SK-N-SH (cell line): Measurements from ENCODE around the gene BRME1. TPM values are rescaled to one million over a fixed set of nuclear protein-coding genes. Genes with fewer than 3 reads are reported as not detected.

ENCODE experiments used
- CTCF ChIA-PET: fragments of 300-600, 350-600 bp; formaldehyde crosslinking; extraction: SDS; loops from one replicate; lab custom pipeline; 2021; lab: Yijun Ruan, JAX
- POLR2A ChIA-PET: fragments of 350-600 bp; sonication (Branson Sonifier 250); formaldehyde crosslinking; extraction: SDS; loops from one replicate; lab custom pipeline; 2020; ENCODE audit warnings: antibody characterized with exemption, inconsistent platforms; lab: Yijun Ruan, JAX
- DNase-seq: peaks from one replicate; pipeline ENCODE4 v3.0.0; 2012
- H2AFZ ChIP-seq: fragments of 200-600 bp; sonication (generic); 2 replicates; pipeline ENCODE4 v1.8.1; 2016; ENCODE audit warnings: antibody characterized with exemption, mild to moderate bottlenecking, low read depth
- H3F3A ChIP-seq: fragments of 200-600 bp; sonication (generic); replicated peaks from 2 replicates; pipeline ENCODE3; 2016; ENCODE audit warnings: antibody characterized with exemption, mild to moderate bottlenecking; ENCODE audit not compliant: insufficient read depth
- H3K27ac ChIP-seq, 2 experiments: fragments of 200-500 bp in 1 of 2; fragments of 200-600 bp in 1 of 2; sonication (Bioruptor generic) in 1 of 2; sonication (generic), shearing (Covaris generic) in 1 of 2; 2 replicates each; pipeline versions ENCODE4 v1.5.1 to v1.6.1; 2014 to 2016; ENCODE audit warnings: low read depth in 2 of 2, inconsistent platforms in 1 of 2, low read length in 1 of 2, mild to moderate bottlenecking in 1 of 2, mixed read lengths in 1 of 2
- H3K27me3 ChIP-seq: fragments of 200-600 bp; sonication (generic), shearing (Covaris generic); 2 replicates; pipeline ENCODE4 v1.6.1; 2016; ENCODE audit warnings: mixed run types; ENCODE audit not compliant: insufficient read depth
- H3K36me3 ChIP-seq, 2 experiments: fragments of 200-500 bp in 1 of 2; fragments of 200-600 bp in 1 of 2; sonication (Bioruptor generic) in 1 of 2; sonication (generic) in 1 of 2; replicated peaks in 1 of 2; 2 replicates each; pipeline versions ENCODE3 to v1.5.1; 2014 to 2016; ENCODE audit warnings: low read length in 1 of 2, mild to moderate bottlenecking in 1 of 2; ENCODE audit not compliant: insufficient read depth in 2 of 2, control insufficient read depth in 1 of 2
- H3K4me1 ChIP-seq, 2 experiments: fragments of 200-500 bp in 1 of 2; fragments of 200-600 bp in 1 of 2; sonication (Bioruptor generic) in 1 of 2; sonication (generic), shearing (Covaris generic) in 1 of 2; 2 replicates each; pipeline versions ENCODE4 v1.5.1 to v1.6.1; 2014 to 2016; ENCODE audit warnings: low read depth in 1 of 2, low read length in 1 of 2, mixed run types in 1 of 2; ENCODE audit not compliant: insufficient read depth in 2 of 2, control insufficient read depth in 1 of 2
- H3K4me2 ChIP-seq: fragments of 200-600 bp; sonication (generic), shearing (Covaris generic); 2 replicates; pipeline ENCODE4 v1.6.1; 2017; ENCODE audit warnings: mixed run types
- H3K4me3 ChIP-seq, 2 experiments: fragments of 200-500 bp in 1 of 2; fragments of 200-600 bp in 1 of 2; sonication (Bioruptor generic) in 1 of 2; sonication (generic), shearing (Covaris generic) in 1 of 2; 2 replicates each; pipeline versions ENCODE4 v1.5.1 to v1.8.1; 2014 to 2016; ENCODE audit warnings: low read depth in 2 of 2, inconsistent platforms in 1 of 2, low read length in 1 of 2, mild to moderate bottlenecking in 1 of 2, mixed read lengths in 1 of 2, moderate library complexity in 1 of 2
- H3K79me2 ChIP-seq: fragments of 200-600 bp; sonication (generic); 2 replicates; pipeline ENCODE4 v1.8.1; 2017; ENCODE audit warnings: mild to moderate bottlenecking; ENCODE audit not compliant: insufficient read depth
- H3K9ac ChIP-seq: fragments of 200-600 bp; sonication (generic); 2 replicates; pipeline ENCODE4 v1.6.1; 2017; ENCODE audit warnings: mixed run types
- H3K9me2 ChIP-seq: fragments of 200-600 bp; sonication (generic); 2 replicates; pipeline ENCODE4 v1.6.1; 2017; ENCODE audit warnings: mixed run types
- H3K9me3 ChIP-seq: fragments of 200-600 bp; sonication (generic); 2 replicates; pipeline ENCODE4 v1.6.1; 2017; ENCODE audit warnings: mixed run types, mild to moderate bottlenecking, moderate library complexity
- H4K20me1 ChIP-seq: fragments of 200-600 bp; sonication (generic); 2 replicates; pipeline ENCODE4 v1.6.1; 2017; ENCODE audit warnings: mild to moderate bottlenecking, mixed run types; ENCODE audit not compliant: insufficient read depth
- CHD2 ChIP-seq: fragments of 150-350 bp; IDR thresholded peaks from 2 replicates; pipeline ENCODE4 v1.6.1; 2018; ENCODE audit warnings: low read length; ENCODE audit not compliant: partially characterized antibody
- FOXM1 ChIP-seq: IDR thresholded peaks from 2 replicates; pipeline ENCODE4 v1.4.0; 2012; ENCODE audit warnings: low read depth, mild to moderate bottlenecking
- GABPA ChIP-seq: IDR thresholded peaks from 2 replicates; pipeline ENCODE4 v1.4.0; 2012; ENCODE audit warnings: low read depth, mild to moderate bottlenecking
- GATA2 ChIP-seq: sonication (generic); formaldehyde crosslinking; IDR thresholded peaks from 2 replicates; pipeline ENCODE4 v1.5.0; 2020; ENCODE audit warnings: mild to moderate bottlenecking, missing genetic modification reagents
- JUND ChIP-seq: IDR thresholded peaks from 2 replicates; pipeline ENCODE4 v1.4.0; 2012
- MXI1 ChIP-seq: IDR thresholded peaks from 2 replicates; pipeline ENCODE4 v1.6.1; 2012; ENCODE audit warnings: mild to moderate bottlenecking, low read depth, low read length, improper control_type of control experiment
- POLR2AphosphoS5 ChIP-seq: IDR thresholded peaks from 2 replicates; pipeline ENCODE4 v1.6.1; 2012; ENCODE audit warnings: low read depth, low read length
- RAD21 ChIP-seq: IDR thresholded peaks from 2 replicates; pipeline ENCODE4 v1.6.1; 2012; ENCODE audit warnings: mild to moderate bottlenecking, low read length
- RFX5 ChIP-seq: IDR thresholded peaks from 2 replicates; pipeline ENCODE4 v1.6.1; 2012; ENCODE audit warnings: mild to moderate bottlenecking, improper control_type of control experiment, low read length
- RXRA ChIP-seq: IDR thresholded peaks from 2 replicates; pipeline ENCODE4 v1.4.0; 2012; ENCODE audit warnings: low read depth, mild to moderate bottlenecking, borderline replicate concordance
- SIN3A ChIP-seq: IDR thresholded peaks from 2 replicates; pipeline ENCODE4 v1.6.1; 2012; ENCODE audit warnings: low read depth, mild to moderate bottlenecking, low read length, moderate library complexity, borderline replicate concordance
- TCF12 ChIP-seq: IDR thresholded peaks from 2 replicates; pipeline ENCODE4 v1.4.0; 2012
- TEAD4 ChIP-seq: IDR thresholded peaks from 2 replicates; pipeline ENCODE4 v1.4.0; 2012; ENCODE audit warnings: mild to moderate bottlenecking, borderline replicate concordance; ENCODE audit not compliant: insufficient read depth
- YY1 ChIP-seq: IDR thresholded peaks from 2 replicates; pipeline ENCODE4 v1.4.0; 2012; ENCODE audit warnings: low read depth, mild to moderate bottlenecking
- WGBS: methylation state at CpG from one replicate; pipeline ENCODE4 v1.1.6; 2017; ENCODE audit warnings: low lambda C conversion rate; 5-methylcytosine and 5-hydroxymethylcytosine counted together
- polyA plus RNA-seq, 3 experiments: library from polyadenylated mRNA; depleted of rRNA; stranded (reverse); fragments of >200 nt; gene quantifications; 2 replicates each; pipeline ENCODE4 v1.2.3, GENCODE V29; 2012
- TF ChIP-seq, protein P1 (sequence below): IDR thresholded peaks from 2 replicates; pipeline ENCODE4 v1.6.1; 2012; ENCODE audit warnings: mild to moderate bottlenecking, low read depth, low read length, moderate library complexity
- TF ChIP-seq, protein P2 (sequence below): IDR thresholded peaks from 2 replicates; pipeline ENCODE4 v1.4.0; 2012; ENCODE audit warnings: low read depth, borderline replicate concordance
- TF ChIP-seq, protein P3 (sequence below): IDR thresholded peaks from 2 replicates; pipeline ENCODE4 v1.4.0; 2012; ENCODE audit warnings: low read depth, borderline replicate concordance
- TF ChIP-seq, protein P4 (sequence below): fragments of 200-600 bp; sonication (generic); IDR thresholded peaks from 2 replicates; pipeline ENCODE4 v1.6.1; 2017; ENCODE audit warnings: antibody characterized with exemption, mild to moderate bottlenecking, moderate library complexity

BRME1 gene
- polyA plus RNA-seq, 1 of the 3 experiments (the other 2 are of a cell fraction): 1.5 TPM

DNA sequence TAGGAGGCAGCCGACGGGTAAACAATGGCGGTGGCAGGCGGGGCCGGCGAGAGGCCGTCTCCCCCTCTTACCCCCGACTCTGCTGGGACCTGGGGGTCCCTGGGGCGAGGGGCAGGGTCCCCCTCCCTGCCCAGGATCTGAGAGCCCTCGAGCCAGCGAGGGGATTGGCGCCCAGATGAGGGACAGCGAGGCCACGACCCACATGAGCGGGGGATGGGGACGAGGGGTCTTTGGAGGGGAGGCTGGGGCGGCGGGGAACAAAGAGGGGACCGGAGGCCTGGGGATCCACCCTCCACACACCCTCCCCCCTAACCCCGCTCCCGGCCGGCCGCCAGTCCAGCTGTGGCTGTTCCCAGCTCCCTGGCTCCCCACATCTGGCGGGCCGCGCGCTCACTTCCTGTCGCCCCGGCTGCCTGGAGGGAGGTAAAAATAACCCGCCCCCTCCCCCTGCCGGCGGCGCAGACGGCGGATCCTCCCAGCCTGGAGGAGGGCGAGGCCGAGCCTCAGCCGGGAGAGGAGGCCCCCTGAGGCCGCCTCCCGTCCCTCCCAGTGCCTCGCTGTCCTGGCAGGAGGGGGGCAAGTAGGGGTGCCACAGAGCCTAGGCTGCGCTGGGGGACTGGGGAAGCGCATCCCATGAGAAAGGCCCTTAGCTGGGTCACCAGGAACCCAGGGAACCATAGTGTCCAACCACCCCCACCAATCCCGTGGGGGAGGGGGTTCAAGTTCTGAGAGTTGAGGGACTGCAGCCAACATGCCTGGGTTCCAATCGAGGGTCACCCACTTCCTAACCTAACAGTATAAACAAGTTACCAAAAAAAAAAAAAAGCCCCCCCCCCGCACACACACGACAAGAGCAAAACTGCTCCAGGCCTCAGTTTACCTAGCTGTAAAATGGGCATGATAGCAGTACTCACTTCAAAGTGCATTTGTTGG lies 58.2 kb downstream of the BRME1 start (continued):
- TF ChIP-seq, protein P1, sequence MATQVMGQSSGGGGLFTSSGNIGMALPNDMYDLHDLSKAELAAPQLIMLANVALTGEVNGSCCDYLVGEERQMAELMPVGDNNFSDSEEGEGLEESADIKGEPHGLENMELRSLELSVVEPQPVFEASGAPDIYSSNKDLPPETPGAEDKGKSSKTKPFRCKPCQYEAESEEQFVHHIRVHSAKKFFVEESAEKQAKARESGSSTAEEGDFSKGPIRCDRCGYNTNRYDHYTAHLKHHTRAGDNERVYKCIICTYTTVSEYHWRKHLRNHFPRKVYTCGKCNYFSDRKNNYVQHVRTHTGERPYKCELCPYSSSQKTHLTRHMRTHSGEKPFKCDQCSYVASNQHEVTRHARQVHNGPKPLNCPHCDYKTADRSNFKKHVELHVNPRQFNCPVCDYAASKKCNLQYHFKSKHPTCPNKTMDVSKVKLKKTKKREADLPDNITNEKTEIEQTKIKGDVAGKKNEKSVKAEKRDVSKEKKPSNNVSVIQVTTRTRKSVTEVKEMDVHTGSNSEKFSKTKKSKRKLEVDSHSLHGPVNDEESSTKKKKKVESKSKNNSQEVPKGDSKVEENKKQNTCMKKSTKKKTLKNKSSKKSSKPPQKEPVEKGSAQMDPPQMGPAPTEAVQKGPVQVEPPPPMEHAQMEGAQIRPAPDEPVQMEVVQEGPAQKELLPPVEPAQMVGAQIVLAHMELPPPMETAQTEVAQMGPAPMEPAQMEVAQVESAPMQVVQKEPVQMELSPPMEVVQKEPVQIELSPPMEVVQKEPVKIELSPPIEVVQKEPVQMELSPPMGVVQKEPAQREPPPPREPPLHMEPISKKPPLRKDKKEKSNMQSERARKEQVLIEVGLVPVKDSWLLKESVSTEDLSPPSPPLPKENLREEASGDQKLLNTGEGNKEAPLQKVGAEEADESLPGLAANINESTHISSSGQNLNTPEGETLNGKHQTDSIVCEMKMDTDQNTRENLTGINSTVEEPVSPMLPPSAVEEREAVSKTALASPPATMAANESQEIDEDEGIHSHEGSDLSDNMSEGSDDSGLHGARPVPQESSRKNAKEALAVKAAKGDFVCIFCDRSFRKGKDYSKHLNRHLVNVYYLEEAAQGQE: peak; percentile 51; the same call in 1 of the 2 replicates
- TF ChIP-seq TCF12 (peak; percentile 82), GATA2 (CRISPR knock-in tag) (no peak), JUND (no peak), POLR2AphosphoS5 (peak; percentile 44; the same call in 1 of the 2 replicates), YY1 (peak; percentile 65), CHD2 (no peak), MXI1 (no peak)
- TF ChIP-seq, protein P2, sequence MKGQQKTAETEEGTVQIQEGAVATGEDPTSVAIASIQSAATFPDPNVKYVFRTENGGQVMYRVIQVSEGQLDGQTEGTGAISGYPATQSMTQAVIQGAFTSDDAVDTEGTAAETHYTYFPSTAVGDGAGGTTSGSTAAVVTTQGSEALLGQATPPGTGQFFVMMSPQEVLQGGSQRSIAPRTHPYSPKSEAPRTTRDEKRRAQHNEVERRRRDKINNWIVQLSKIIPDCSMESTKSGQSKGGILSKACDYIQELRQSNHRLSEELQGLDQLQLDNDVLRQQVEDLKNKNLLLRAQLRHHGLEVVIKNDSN: no peak

DNA sequence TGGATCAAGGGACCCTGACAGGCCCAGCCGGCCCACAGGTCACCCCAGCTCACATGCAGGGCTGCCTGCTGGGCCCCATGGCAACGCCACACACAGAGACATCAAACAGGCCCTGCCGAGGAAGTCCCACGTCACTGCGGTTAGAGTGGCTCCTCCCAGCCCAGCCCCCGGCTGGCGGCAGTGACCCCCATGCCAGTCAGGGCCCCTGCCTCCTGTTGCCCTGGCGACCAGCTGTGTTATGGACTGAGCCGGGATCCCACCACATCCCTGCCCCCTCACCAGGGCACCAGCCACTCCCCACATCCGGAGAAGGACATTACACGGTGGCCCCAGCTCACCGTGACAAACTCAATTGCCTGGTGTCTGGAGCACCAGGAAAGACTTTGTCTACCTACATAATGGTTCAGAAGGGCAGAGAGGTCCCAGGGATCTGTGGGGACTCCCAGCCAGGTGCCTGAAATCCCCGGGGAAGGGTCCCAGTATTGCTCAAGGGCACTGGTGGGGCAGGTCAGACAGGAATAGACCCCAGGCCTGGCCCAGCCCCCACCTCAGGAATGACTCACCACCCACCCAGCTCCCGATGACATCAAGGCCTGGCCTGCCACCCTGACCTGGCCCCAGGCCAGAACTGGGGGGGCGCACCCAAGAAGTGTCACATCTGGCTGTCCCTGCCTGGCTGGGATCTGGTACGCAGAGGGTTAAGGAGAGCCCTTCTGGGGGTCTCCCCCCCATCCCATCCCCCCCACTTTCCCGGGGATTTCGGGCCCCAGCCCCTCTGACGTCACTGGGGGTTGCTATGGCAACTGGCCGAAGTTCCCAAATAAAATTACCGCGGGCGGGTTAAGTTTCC lies 59.1 kb downstream of the BRME1 start:
- ChIA-PET POLR2A (interaction anchor here (0.5 to 2.2 kb wide), 10 partner anchors 7 to 683 kb away, joined by 3 to 8 read pairs (median 4); partner anchors contain the start of genes C19orf53 and ZSWIM4), CTCF (interaction anchor here (1.0 to 2.9 kb wide), 5 partner anchors 10 to 62 kb away, joined by 3 to 18 read pairs (median 8); no protein-coding TSS in a partner anchor)
- H3K9ac ChIP-seq: peak overlapping the region; percentile 94
- peaks cover 0 to 2% of the 10 kb centered on the region in 2 experiments for H3K36me3 ChIP-seq
- peaks cover 25% of the 10 kb centered on the region for H3K79me2 ChIP-seq
- H2AFZ ChIP-seq: no peak overlapping the region
- H3K4me3 ChIP-seq: peak overlapping the region; percentile 52 to 65
- H3K4me2 ChIP-seq: peak overlapping the region; percentile 73
- 0% methylated on average over 18 of the region's 23 CpGs for WGBS
- H3K9me2 ChIP-seq: no peaks in the 10 kb centered on the region
- peaks cover 40 to 44% of the 10 kb centered on the region in 2 experiments; a peak in 3 of 4 replicates for H3K4me1 ChIP-seq
- H3K27ac ChIP-seq: peak overlapping the region; percentile 100
- DNase-seq: peak; percentile 91
- no peaks in the 10 kb centered on the region for H3K9me3 ChIP-seq
- H3F3A ChIP-seq: peaks cover 64% of the 10 kb centered on the region
- no peaks in the 10 kb centered on the region for H3K27me3 ChIP-seq
- peaks cover 8% of the 10 kb centered on the region for H4K20me1 ChIP-seq
- TF ChIP-seq, protein P3, sequence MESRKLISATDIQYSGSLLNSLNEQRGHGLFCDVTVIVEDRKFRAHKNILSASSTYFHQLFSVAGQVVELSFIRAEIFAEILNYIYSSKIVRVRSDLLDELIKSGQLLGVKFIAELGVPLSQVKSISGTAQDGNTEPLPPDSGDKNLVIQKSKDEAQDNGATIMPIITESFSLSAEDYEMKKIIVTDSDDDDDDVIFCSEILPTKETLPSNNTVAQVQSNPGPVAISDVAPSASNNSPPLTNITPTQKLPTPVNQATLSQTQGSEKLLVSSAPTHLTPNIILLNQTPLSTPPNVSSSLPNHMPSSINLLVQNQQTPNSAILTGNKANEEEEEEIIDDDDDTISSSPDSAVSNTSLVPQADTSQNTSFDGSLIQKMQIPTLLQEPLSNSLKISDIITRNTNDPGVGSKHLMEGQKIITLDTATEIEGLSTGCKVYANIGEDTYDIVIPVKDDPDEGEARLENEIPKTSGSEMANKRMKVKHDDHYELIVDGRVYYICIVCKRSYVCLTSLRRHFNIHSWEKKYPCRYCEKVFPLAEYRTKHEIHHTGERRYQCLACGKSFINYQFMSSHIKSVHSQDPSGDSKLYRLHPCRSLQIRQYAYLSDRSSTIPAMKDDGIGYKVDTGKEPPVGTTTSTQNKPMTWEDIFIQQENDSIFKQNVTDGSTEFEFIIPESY: 0 out of 2 replicates have a peak, but pooled peaks have one; percentile 20
- TF ChIP-seq SIN3A (no peak), POLR2AphosphoS5 (no peak; the same call in 1 of the 2 replicates), GABPA (no peak), TEAD4 (0 out of 2 replicates have a peak, but pooled peaks have one; percentile 9), RXRA (0 out of 2 replicates have a peak, but pooled peaks have one; percentile 44), FOXM1 (0 out of 2 replicates have a peak, but pooled peaks have one; percentile 46), RFX5 (peak; percentile 64; the same call in 1 of the 2 replicates), RAD21 (no peak), MXI1 (peak; percentile 48; the same call in 1 of the 2 replicates)
- TF ChIP-seq, protein P4, sequence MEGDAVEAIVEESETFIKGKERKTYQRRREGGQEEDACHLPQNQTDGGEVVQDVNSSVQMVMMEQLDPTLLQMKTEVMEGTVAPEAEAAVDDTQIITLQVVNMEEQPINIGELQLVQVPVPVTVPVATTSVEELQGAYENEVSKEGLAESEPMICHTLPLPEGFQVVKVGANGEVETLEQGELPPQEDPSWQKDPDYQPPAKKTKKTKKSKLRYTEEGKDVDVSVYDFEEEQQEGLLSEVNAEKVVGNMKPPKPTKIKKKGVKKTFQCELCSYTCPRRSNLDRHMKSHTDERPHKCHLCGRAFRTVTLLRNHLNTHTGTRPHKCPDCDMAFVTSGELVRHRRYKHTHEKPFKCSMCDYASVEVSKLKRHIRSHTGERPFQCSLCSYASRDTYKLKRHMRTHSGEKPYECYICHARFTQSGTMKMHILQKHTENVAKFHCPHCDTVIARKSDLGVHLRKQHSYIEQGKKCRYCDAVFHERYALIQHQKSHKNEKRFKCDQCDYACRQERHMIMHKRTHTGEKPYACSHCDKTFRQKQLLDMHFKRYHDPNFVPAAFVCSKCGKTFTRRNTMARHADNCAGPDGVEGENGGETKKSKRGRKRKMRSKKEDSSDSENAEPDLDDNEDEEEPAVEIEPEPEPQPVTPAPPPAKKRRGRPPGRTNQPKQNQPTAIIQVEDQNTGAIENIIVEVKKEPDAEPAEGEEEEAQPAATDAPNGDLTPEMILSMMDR: no peak
- TF ChIP-seq, protein P2: no peak
